Fibroblast of lung (primary cell): ENCODE data around the gene GTPBP6. TPM values are rescaled to one million over a fixed set of nuclear protein-coding genes. Genes with fewer than 3 reads are reported as not detected.

Source experiments
- DNase-seq, 2 donors: peaks; one replicate each; pipeline versions ENCODE4 v3.0.0 to v3.0.0-alpha.2; 2010; ENCODE audit warnings: low read depth in 2 of 2
- H2AFZ ChIP-seq: 2 replicates; pipeline ENCODE4 v1.5.1; 2012; ENCODE audit warnings: low read length, control low read depth, inconsistent platforms
- H3K27ac ChIP-seq: 2 replicates; pipeline ENCODE4 v1.5.1; 2011; ENCODE audit warnings: low read length, control low read depth; ENCODE audit not compliant: insufficient read depth
- H3K27me3 ChIP-seq: 2 replicates; pipeline ENCODE4 v1.5.1; 2011; ENCODE audit warnings: mild to moderate bottlenecking, low read length; ENCODE audit not compliant: control insufficient read depth, insufficient read depth
- H3K36me3 ChIP-seq: 2 replicates; pipeline ENCODE4 v1.5.1; 2011; ENCODE audit warnings: low read length; ENCODE audit not compliant: control insufficient read depth, insufficient read depth
- H3K4me1 ChIP-seq: 2 replicates; pipeline ENCODE4 v1.5.1; 2011; ENCODE audit warnings: low read length; ENCODE audit not compliant: control insufficient read depth, insufficient read depth; ENCODE audit errors: extremely low read depth
- H3K4me2 ChIP-seq: 2 replicates; pipeline ENCODE4 v1.5.1; 2011; ENCODE audit warnings: low read length, control low read depth; ENCODE audit not compliant: insufficient read depth; ENCODE audit errors: extremely low read depth
- H3K4me3 ChIP-seq, 4 experiments: fragments of 200-600 bp in 1 of 4; sonication (generic) in 1 of 4; replicated peaks in 1 of 4; 2 replicates each; pipeline ENCODE4 v1.5.1; 2011 to 2016; ENCODE audit warnings: low read length in 4 of 4, low read depth in 3 of 4, mild to moderate bottlenecking in 3 of 4, control low read depth in 2 of 4, inconsistent platforms in 1 of 4, mixed read lengths in 1 of 4; ENCODE audit not compliant: insufficient read depth in 1 of 4; ENCODE audit errors: control extremely low read depth in 1 of 4
- H3K79me2 ChIP-seq: 2 replicates; pipeline ENCODE4 v1.5.1; 2012; ENCODE audit warnings: mild to moderate bottlenecking, low read length, inconsistent platforms; ENCODE audit not compliant: control insufficient read depth, insufficient read depth
- H3K9ac ChIP-seq: 2 replicates; pipeline ENCODE4 v1.5.1; 2011; ENCODE audit warnings: mild to moderate bottlenecking, low read length, control low read depth; ENCODE audit not compliant: insufficient read depth
- H3K9me3 ChIP-seq: 2 replicates; pipeline ENCODE4 v1.5.1; 2012; ENCODE audit warnings: low read depth, low read length; ENCODE audit not compliant: control insufficient read depth, insufficient read depth
- H4K20me1 ChIP-seq: 2 replicates; pipeline ENCODE4 v1.5.1; 2011; ENCODE audit warnings: low read length; ENCODE audit not compliant: control insufficient read depth, insufficient read depth; ENCODE audit errors: extremely low read depth
- EZH2 ChIP-seq: IDR thresholded peaks from 2 replicates; pipeline ENCODE4 v1.5.1; 2012; ENCODE audit warnings: low read length, control low read depth, mild to moderate bottlenecking; ENCODE audit errors: missing control alignments
- polyA plus RNA-seq, 2 donors: library from polyadenylated mRNA; depleted of rRNA in 1 of 2; stranded (reverse) in 1 of 2; unstranded in 1 of 2; fragments of >200 nt; gene quantifications; 2 replicates each; pipeline ENCODE4 v1.2.1, GENCODE V29; 2011 to 2012; ENCODE audit warnings: missing spikeins in 1 of 2
- total RNA-seq: library from RNA; depleted of rRNA; stranded (reverse); fragments of >200 nt; gene quantifications from 2 replicates; pipeline ENCODE4 v1.2.1, GENCODE V29; 2014

GTPBP6 gene
- total and polyA plus RNA-seq, 2 donors (not counting 1 experiment from before 2014, with no cell fraction given) = 15.4 to 46.1 TPM

- H3K9me3 ChIP-seq = no peaks in the 10 kb centered on the region
- H3K27me3 ChIP-seq = no peaks in the 10 kb centered on the region
- no peak for TF ChIP-seq EZH2
- H3K4me1 ChIP-seq = no peaks in the 10 kb centered on the region
- H3K4me2 ChIP-seq = no peak overlapping the region
- H3K36me3 ChIP-seq = no peaks in the 10 kb centered on the region
- H3K9ac ChIP-seq = no peak overlapping the region
- H3K79me2 ChIP-seq = no peaks in the 10 kb centered on the region
- H3K4me3 ChIP-seq = no peak overlapping the region
- no peak for DNase-seq
- H4K20me1 ChIP-seq = no peaks in the 10 kb centered on the region
- no peak overlapping the region for H3K27ac ChIP-seq
- H2AFZ ChIP-seq = no peak overlapping the region
These were observed 62.7 kb downstream of the GTPBP6 start for GRCh38 chrX:255923-256331.

Other genes starting within 250 kb of the GTPBP6 start
- gene PLCXD1, start 37.4 kb downstream of the GTPBP6 start, total RNA-seq = 5.6 and 10.9 TPM in 2 replicates
- gene PLCXD1, start 37.4 kb downstream of the GTPBP6 start, polyA plus RNA-seq = 4.3 and 5.4 TPM in 2 replicates
- gene PPP2R3B, start 68.1 kb upstream of the GTPBP6 start, total RNA-seq = 14.4 and 14.7 TPM in 2 replicates
- gene PPP2R3B, start 68.1 kb upstream of the GTPBP6 start, polyA plus RNA-seq = 3.2 and 6.3 TPM in 2 replicates